HG03571 (cell line): Measurements from ENCODE around the gene FRMPD2.
"Not testable (repeated sequence)": the region's sequence is repeated elsewhere in the genome, so short reads cannot be mapped to it uniquely, and the experiment has no call there.

ENCODE experiments used
- ATAC-seq: cut with Tn5 transposase; IDR thresholded peaks from one replicate; pipeline ENCODE4 v1.9.1; 2021; ENCODE audit not compliant: unreplicated experiment

Gene FRMPD2

GRCh38 chr10:48288661-48289060 lies 14.2 kb upstream of the FRMPD2 start:
- ATAC-seq: no peak

- ATAC-seq: no peak
These were observed 13.2 kb upstream of the FRMPD2 start for GRCh38 chr10:48287417-48288391.

- ATAC-seq: no peak
These were observed 11.9 kb upstream of the FRMPD2 start for GRCh38 chr10:48286356-48286755.

GRCh38 chr10:48285710-48286109 lies 11.2 kb upstream of the FRMPD2 start:
- peak; percentile 43 for ATAC-seq

GRCh38 chr10:48284811-48285210 lies 10.3 kb upstream of the FRMPD2 start:
- ATAC-seq: no peak

DNA sequence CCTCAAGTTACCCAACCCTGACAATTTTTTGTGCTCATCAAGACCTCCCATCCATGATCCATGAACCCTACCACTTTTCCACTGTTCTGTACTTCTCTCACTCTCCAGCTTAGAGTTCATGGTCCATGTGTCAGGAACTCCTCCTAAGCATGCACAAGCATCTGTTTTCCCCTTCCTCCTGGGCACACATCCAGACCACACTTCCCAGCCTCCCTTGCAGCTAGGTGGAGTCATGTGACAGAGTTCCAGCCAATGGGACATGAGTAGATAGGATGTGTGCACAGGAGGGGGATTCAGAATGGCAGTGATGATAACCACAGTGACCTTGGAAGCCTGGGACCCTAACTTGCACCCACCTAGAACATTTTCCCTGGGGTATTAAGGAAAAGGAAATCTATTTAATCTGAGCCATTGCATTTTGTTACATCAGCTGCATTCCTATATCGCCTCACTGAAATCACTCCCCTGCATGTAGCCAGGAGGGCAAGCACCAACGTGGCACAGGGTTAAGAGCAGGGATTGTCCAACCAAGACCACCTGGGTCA lies 9.6 kb upstream of the FRMPD2 start:
- ATAC-seq: no peak

GRCh38 chr10:48282829-48283228 lies 8.3 kb upstream of the FRMPD2 start:
- peak; percentile 55 for ATAC-seq

DNA sequence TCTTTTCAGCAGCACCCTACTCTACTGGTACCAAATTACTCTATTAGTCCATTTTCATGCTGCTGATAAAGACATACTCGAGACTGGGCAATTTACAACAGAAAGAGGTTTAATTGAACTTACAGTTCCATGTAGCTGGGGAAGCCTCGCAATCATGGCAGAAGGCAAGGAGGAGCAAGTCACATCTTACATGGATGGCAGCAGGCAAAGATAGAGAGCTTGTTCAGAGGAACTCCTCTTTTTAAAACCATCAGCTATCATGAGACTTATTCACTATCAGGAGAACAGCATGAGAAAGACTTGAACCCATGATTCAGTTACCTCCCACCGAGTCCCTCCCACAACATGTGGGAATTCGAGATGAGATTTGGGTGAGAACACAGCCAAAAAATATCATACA lies 7.2 kb upstream of the FRMPD2 start:
- ATAC-seq: not testable (repeated sequence)

DNA sequence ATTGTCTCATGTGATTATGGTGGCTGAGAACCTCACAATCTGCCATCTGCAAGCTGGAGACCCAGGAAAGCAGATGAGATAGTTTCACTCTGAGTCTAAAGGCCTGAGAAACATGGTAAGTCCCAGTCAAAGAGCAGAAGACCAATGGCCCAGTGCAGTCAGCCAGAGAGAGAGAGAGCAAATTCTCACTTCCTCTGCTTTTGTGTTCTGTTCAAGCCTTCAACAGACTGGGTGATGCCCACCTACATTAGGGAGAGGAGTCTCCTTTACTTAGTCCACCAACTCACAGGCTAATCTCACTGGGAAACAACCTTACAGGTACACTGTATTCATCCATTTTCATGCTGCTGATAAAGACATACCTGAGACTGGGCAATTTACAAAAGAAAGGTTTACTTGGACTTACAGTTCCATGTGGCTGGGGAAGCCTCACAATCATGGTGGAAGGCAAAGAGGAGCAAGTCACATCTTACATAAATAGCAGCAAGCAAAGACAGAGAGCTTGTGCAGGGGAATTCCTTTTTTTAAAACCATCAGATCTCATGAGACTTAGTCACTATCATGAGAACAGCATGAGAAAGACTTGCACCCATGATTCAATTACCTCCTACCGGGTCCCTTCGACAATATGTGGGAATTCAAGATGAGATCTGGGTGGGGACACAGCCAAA lies 4.7 kb upstream of the FRMPD2 start:
- peak; percentile 87 for ATAC-seq

DNA sequence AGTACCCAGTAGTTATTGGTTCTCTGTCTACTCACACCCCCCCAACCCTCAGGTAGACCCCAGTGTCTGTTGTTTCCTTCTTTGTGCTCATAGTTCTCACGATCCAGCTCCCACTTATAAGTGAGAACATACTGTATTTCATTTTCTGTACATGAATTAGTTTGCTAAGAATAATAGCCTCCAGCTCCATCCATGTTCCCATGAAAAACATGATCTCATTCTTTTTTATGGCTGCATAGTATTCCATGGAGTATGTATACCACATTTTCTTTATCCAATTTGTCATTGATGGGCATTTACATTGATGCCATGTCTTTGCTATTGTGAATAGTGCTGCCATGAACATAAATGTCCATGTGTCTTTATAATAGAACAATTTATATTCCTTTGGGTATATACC lies 2.6 kb upstream of the FRMPD2 start:
- no peak for ATAC-seq

GRCh38 chr10:48273741-48274140 lies 755 bp downstream of the FRMPD2 start:
- no peak for ATAC-seq

DNA sequence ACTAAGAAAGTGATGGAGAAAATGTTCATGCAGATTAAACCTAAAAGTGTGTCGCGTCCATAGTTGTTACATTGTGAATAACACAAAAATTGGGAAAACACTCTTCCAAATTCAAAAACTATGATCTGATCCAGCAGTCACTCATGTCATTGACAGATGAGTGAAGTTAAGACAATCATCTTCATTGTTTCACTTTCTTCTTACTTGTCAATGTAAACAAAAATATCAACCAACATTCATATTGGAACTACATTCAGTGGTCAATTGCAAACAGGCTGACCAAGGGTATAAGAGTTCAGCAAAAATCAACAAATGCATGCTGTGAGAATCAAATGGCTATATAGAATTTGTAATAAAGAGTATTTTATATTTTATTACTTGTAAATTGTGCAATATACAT lies 1.8 kb downstream of the FRMPD2 start:
- no peak for ATAC-seq

DNA sequence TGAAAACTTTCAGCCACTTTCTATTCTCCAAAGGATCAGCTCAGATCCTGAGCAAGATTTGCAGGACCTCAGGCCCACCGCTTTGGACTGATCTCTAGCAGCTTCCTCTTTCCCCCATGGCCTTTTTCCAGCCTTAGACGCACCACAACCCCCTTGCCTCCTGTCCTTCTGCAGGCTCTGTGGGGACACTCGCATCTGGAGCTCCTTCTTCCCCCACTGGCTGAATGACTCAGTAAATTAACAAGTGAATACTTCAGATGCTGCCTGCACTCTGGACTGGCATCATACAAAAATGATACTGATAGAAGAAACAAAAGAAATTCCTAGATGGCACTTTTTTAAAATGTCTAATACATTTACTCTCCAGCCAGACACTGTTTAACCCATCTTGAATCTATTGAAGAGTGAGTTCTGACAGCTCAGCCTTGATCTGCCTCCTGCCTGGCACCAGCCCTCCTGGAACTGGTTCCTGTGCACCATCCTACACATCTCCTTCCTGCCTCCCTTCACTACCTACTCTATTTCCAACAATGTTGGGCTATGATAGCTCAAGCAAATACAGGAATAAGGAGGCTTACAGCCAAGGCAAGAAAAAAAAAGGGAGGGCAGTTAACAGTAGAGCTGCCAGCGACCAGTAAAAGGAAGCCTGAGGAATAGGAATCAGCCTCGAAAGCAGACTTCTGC lies 3.3 kb downstream of the FRMPD2 start:
- no peak for ATAC-seq

DNA sequence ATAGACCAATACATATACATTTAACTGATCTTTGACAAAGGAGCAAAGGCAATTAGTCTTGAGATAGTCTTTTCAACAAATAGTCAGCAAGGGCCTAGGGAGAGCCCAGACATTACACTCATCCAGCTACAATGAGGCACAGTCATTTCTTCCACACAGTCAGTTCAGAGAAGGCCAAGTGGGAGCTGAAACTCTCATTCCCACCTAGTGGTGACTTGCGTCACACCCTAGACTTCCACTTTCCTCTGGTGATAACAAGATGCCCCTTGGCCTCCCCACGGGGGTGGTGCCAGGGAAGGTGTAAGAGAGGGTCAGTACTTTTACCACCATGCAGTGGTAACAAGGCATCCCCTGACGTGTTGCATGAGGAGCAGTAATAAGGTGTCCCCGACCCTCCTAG lies 8.0 kb downstream of the FRMPD2 start:
- ATAC-seq: no peak

GRCh38 chr10:48258105-48258504 lies 16.4 kb downstream of the FRMPD2 start:
- ATAC-seq: no peak

GRCh38 chr10:48257407-48257961 lies 17.0 kb downstream of the FRMPD2 start:
- no peak for ATAC-seq

- no peak for ATAC-seq
These were observed 18.8 kb downstream of the FRMPD2 start for GRCh38 chr10:48255722-48256121.

DNA sequence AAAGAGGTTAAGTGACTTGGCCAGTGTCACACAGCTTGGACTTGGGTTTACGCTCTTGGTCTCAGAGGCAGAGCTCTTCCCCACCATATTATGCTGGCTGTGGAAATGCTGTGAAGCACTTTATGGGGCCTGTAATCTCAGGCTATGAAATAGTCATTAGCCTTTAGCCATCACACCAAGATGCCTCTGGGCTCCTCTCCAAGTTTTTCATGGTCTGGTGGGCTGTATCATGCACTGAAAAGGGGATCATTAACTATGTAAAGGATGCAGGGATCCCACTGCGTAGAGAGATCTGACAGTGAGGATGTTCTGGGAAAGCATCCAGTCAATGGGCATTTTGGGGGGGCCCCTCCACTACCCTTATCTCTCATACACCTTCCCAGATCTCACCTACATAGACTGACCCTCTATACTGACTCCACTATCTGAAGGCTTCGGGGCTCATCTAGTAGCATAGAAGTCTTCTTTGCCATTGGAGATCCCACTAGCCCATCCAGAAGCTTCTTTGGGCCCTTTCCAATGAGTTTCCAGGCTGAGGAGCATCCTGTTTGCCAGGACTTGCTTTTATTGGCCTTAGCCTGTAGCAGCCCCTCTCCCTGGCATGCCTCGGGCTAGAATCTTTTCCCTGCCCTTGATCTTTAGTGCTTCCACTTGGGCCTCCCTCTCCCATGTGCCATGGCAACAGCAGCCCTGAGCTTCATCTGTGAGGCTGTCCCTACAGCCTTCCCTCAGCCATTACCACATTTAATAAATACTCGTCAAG lies 19.6 kb downstream of the FRMPD2 start:
- ATAC-seq: no peak

DNA sequence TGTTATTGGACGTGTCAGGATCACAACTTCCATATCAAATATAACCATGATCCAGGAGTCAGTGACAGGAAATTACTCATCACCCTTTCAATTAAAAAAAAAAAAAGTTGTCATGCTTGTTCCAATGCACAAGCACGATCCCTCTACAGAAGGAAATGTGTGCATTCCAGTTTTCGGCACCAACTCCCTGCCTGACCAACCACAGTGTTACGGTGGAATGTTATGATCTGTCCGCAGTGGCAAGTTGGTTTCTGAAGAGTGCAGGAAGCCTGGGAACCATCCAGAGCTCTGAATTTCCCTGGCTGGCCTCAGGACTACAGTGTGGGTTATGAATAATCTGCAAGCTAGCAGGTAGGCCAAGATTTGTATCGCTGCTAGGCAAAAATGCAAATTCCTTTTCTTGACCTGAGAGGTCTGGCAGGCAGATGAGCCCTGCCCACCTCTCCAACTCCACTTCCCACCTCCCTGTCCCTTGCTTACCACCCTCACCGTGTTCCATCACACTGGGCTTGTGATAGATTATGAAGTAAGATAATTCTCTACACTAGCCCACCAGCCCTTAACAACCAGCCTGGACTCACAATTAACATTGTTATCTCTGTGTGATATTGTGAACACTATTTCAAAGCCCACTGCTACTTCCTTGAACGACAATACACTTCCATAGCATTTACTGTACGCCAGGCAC lies 20.4 kb downstream of the FRMPD2 start:
- ATAC-seq: no peak

- no peak for ATAC-seq
These were observed 22.2 kb downstream of the FRMPD2 start for GRCh38 chr10:48252354-48252650.
